Fibroblast of peridontal ligament (primary cell): ENCODE data around the gene GRB14.
"Not testable (repeated sequence)": the region's sequence is repeated elsewhere in the genome, so short reads cannot be mapped to it uniquely, and the experiment has no call there.

Experiments used
- DNase-seq: peaks from one replicate; pipeline ENCODE4 v3.0.0-alpha.2; 2010; ENCODE audit errors: extremely low read depth

GRB14 gene

DNA sequence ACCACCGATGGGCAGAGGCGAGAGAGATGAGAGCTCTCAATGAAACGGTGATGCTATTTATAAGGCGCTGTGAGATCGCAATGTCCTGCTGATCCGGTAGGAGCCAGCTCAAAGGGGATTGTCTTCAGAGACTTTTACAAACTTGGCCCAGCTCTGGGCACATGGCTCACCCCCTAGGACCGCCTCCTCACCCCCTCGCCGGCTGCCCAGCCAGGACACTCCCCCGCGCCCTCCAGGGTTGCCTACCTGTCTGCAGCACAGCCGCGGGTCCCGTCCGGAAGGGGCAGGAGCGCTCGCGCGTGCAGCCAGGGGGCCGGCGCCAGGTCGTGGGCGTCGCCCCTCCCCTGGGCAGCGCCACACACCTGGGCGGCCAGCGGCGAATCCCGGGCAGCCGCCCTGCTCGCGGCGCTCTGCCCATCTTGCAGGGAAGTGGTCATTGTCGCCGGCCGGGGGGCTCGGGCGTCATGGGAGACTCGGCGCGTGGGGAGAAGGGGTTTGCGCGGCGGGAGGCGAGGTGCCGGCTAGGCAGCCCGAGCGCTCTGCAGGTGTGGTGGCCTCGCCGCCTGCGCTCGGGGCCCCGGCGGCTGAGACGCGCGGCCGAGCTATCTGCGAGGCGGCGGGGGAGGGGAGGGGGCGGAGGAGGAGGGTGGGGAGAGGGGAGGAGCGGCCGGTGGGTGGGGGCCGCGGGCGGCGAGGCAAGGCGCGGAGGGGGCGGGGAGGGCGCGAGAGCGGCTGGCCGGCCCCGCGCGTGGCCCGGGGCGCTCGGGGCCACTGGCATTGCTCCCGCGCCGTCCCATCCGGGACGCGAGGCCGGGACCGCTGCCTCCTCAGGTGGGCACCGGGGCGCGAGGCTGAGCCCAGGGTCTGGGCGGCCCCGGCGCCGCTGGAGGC is at the start of gene GRB14:
Gene GRB14, minus strand, starts transcription at position 610 of the 891 bp plus-strand sequence. Its CDS starts 173 bp downstream, at position 437.
- DNase-seq: no peak

DNA sequence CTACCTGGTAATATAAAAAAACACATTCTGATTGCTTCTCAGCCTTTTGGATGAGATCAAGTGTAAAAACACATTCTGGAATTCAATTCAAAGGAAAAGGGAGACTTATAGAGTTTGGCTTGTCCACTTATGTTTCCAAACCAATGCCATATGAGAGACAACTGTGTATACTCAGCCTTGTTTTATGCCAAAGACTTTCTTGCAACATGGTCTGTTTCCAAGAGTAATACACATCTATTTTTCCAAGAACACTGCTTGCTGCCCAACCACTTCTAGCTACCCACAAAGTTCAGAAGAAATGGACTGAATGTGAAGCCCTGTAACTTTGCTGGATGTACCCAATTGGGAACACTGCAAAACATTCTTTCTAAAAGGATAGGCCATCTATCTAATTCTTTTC is 48.0 kb upstream of the GRB14 start:
- DNase-seq: peak; percentile 68

DNA sequence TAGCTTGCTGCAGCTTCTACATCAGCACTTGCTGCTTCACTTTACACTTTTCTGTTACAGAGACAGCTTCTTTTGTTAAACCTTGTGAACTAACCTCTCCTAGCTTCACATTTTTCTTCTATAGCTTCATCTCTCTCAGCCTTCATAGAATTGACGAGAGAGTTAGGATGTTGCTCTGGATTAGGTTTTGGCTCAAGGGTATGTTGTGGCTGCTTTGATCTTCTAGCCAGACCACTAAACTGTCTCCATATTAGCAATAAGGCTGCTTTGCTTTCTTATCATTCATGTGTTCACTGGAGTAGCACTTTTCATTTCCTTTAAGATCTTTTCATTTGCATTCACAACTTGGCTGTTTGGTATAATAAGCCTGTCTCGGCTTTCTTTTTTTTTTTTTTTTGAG is 46.3 kb upstream of the GRB14 start:
- DNase-seq: no peak

DNA sequence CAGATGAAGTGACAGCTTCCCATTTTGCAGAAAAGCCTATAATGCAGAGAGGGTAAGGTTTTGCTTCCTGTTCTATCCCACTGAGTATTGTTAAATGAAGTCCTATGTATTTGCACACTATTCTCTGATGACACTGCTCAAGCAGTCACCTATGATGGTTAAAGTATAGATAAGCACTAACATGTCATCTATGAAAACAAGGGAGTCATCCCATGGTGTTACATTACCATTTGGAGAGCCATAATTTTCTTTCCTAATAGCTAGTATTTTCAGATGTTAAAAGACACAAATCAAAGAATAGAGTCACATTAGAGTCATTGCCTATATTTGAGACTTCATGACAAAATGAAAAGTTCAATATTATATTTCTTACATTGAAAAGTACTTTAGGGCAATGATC is 42.8 kb upstream of the GRB14 start:
- DNase-seq: no peak

DNA sequence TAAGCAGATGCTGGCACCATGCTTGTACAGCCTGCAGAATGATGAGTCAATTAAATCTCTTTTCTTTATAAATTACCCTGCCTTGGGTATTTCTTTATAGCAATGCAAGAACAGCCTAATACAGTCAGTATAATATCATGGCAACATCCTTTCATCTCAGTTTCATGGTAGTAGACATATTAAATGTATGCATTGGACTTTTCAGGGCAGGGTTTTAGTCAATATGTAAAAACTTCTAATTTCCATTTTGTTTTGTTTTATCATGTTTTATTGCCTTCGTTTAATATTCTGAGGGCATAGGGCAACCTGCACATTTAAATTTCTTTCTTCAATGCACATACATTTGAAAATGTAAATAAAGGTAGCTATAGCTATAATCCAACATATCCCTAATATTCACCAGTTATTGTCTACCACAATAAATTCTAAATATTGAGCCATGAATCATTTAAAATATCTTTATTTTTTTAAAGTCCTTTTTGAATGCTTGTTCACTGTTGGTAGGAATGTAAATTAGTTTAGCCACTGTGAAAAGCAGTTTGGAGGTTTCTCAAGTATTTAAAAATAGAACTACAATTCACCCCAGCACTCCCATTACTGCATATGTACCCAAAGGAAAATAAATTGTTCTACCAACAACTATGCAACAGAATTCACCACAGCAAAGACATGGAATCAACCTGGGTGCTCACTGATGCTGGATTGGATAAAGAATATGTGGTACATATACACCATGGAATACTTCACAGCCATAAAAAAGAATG is 41.8 kb upstream of the GRB14 start:
- DNase-seq: no peak

DNA sequence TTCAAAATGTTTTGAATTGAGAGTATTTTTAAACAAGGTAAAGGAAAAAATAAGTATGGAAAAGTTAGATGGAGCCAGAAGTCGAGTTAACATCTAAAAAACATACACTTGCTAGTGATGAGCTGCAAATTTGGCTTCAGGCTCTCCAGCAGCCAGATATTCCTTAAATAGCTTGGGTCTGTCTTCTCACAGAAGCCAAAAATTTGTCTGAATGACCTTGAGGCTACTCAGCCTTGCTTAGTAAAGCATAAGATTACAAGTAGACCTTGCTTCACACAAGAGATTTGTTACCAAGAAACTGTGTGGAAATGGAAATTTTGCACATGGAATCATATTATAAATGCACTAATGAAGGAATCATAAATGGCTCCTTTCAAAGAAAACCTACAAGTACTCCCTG is 40.8 kb upstream of the GRB14 start:
- peak; percentile 67 for DNase-seq

DNA sequence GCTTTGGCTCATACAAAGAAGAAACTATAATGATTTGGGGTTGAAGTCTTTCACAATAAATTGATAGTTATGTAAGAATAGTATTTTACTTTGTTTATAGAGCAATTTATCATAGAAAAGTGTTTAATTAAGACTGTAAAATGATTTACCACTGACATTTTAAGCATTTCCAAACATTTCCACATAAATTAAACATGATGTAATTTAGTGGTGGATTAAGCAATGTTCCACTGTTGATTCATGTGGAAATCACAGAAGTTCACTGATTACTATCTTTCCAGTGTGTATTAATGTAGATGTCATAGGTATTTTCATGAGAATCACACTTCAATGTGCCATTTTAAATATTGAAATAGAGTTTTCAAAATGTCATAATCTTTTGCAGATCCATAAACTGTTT is 40.1 kb upstream of the GRB14 start:
- peak; percentile 73 for DNase-seq

DNA sequence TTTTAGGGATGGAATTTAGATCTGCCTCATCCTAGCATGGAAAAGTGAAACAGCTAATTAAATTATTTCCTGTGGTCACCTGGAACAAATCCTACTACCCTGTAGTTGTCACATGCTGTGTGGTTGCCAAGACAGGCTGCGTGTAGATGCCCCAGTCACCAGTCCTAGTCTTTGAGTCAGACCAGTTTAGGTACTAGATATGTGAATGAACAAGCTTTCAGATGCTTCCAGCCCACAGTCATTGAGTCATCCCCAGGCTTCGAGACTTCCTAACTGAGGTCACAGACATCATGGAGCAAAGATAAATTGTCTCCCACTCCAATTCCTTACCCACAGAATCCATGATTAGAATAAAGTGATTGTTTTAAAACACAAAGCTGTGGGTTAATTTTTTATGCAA is 35.8 kb upstream of the GRB14 start:
- DNase-seq: peak; percentile 65

DNA sequence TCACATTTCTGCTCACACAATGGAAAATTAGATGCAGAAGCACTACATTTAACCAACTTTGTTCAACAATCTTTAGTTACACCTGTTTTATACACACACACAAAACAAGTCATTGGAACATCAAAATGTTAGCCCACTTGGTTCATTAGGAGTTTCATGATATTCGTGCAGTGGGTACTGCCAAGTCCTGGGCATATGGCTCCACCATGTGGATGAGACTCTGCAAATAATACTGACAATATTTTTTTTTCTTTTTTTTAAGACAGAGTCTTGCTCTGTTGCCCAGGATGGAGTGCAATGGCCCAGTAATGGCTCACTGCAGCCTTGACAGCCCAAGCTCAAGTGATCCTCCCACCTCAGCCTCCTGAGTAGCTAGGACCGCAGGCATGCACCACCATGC is 34.5 kb upstream of the GRB14 start:
- peak; percentile 54 for DNase-seq

DNA sequence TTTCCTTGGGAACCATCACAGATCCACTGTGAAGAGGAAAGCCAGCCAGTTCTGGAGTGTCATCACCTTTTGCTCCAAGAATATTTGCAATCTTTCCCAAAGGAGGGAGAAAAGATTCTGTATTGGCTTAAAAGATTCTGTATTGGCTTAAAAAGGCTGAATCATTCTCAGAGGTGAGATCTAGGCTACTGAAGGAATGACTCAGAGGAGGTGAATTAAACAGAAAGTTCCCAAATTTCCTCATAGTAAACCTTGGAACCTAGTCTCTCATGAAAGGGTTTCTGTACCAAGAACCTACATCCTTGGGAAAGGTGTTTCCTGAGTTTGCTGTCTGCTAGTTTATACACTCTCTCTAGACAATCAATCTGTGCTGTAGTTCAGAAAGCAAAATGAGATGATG is 34.1 kb upstream of the GRB14 start:
- DNase-seq: no peak

DNA sequence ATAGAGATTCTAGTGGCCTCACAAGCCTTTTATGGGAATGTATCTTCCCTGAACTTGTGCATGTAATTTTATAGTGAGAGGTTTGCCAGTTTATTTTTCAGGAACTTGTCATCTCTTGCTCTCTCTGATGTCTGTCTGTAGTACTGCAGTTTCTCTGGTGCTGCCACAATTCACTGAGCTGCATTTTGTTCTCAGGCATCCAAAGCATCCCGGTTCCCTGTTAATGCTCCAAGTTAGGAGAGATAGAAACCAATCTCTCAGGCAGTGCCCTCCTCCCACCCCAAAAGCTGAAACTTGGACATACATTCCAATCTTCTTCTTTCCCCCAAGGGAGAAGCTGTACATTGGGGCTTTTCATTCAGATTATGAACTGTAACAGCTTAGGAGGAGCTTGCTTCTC is 30.1 kb upstream of the GRB14 start:
- DNase-seq: no peak

DNA sequence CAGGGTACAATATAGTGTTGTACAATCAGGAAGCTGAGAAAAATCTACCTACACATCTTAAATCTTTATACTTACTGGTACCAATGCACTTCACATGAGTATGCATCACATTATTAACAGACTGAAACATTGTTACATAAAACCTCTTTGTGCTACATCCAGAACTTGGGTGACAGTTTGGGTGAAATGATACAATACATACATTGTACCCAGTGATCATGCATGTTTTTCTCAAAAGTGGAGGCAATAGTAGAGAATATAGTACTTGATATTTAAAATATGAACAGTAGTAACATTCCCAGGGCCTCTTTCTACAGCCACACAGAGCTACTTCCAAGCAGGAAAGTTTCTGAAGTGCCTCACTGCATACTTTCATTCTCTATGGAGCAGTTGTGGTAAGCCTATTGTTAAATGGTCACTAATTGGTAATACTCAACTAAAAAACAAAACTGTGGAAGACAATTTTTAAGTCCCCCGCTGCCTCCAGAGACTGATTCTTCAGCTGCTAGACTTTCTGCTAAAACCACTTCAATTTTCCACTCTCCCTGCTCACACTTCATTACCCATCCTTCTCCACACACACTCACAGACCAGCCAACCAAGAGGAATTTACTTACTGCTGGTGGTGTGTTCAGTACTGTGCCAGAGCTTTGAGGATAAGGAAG is 22.9 kb upstream of the GRB14 start:
- DNase-seq: peak; percentile 62

DNA sequence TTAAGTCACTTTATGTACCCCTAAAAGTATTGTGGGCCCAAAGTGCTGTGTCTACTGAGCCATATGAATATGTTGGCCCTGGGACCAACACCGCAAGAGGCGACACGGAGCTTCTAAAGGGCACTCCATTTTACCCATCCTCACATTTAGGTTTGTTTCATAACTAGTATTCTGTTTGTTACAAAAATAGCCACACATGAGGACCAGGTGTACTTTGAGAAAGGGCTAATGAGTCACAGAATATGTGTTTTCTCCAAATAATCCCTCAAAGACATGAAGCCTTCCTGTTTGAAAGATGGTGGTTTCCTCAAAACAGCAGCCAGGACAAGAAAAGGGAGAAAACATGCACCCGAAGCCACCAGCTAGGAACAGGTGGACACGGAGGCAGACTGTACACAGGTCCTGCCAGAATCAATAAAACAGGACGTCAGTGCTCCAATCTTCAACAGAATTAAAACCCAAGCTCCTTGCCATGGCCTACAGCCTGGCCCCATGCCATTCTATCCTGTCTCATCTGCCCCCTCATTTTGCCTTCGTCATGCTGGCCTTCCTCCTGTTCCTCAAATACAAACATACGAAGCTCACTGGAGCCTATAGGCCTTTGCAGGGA is 21.8 kb upstream of the GRB14 start:
- no peak for DNase-seq

DNA sequence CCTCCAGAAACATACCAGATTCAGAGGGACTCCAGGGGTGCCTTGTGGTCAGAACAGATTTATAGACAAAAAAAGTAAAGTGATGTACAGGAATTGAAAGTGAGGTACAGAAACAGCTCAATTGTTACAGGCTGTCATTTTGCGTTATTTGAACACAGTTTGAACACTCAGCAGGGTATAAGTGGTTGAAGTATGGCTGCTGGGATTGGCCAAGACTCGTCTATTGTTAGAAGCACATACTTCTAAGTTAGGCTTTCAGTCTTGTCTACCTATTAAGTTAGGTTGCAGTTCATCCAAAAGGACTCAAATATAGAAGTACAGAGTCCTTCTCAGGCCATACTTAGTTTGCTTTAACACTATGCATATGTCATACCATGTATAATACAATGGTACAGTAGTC is 21.0 kb upstream of the GRB14 start:
- DNase-seq: no peak

DNA sequence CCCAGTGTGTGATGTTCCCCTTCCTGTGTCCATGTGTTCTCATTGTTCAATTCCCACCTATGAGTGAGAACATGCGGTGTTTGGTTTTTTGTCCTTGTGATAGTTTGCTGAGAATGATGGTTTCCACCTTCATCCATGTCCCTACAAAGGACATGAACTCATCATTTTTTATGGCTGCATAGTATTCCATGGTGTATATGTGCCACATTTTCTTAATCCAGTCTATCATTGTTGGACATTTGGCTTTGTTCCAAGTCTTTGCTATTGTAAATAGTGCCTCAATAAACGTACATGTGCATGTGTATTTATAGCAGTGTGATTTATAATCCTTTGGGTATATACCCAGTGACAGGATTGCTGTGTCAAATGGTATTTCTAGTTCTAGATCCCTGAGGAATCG is 7.0 kb upstream of the GRB14 start:
- DNase-seq: not testable (repeated sequence)

DNA sequence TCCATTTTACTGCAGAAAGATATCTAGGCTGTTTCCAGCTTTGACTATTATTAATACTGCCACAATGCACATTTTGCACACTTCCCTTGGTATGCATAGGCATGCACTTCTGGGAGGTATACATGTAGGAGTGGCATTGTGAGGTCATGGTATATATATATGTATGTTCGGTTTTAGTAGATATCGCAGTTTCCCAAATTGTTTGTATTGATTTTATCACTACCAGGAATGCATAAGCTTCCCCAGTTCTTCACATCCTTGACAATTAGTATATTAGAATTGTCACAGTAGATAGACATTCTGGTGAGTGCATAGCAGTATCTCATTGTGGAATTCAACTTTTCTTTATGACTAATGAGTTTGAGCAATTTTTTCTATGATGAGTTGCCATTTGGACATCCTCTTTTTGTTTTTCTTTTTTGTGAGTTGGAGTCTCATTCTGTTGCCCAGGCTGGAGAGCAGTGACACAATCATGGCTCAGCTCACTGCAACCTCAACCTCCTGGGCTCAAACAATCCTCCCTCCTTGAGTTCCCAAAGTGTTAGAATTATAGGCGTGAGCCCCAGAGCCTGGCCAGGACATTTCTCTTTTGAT is 4.2 kb upstream of the GRB14 start:
- peak; percentile 57 for DNase-seq

DNA sequence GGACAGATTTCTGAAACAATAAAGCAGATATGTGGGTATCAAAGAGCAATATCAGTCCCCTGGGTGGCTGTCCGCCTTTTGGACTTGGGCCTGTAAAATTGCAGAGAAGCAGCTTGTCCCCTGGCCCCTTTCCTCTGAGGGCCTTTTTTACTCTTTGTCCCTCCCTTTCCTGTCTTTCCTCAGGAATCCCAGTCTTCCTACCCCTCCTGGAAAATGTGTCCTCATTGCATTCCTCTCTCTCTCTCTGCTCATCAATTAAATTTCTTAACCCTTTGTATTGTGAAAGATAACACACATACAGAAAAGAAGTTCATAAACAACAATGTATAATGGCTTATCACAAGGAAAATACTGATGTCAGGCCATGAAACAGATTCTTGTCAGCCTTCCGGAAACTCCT is 3.0 kb upstream of the GRB14 start:
- no peak for DNase-seq

DNA sequence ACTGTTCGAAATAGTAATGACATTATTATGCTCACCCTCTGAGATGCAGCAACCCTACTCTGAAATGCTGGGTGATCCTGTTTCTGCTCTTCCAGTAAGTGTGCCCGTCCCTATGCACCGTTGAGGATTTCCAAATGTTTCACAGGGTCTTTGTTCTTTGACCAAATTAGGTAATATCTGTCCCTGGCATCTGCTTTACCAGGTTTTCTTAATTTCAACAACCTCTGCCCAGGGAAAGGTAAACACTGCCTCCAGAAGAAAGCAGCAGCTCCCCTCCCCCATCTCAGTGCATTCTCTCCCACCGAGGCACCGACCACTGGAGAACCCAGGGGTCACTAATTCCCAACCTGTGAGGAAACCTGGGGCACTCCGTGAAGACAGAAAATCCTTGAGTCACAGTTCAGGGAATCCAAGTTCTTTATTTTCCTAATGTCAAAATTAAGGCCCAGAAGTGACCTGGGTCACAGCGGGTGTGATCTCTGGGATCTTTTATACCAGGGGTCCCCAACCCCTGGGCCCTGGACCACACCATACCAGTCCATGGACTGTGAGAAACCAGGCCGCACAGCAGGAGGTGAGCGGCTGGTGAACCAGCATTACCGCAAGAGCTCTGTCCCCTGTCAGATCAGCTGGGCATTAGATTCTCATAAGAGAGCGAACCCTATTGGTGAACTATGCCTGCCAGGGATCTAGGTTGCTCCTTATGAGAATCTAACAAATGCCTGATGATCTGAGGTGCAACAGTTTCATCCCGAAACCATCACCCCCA is 1.2 kb upstream of the GRB14 start:
- no peak for DNase-seq

DNA sequence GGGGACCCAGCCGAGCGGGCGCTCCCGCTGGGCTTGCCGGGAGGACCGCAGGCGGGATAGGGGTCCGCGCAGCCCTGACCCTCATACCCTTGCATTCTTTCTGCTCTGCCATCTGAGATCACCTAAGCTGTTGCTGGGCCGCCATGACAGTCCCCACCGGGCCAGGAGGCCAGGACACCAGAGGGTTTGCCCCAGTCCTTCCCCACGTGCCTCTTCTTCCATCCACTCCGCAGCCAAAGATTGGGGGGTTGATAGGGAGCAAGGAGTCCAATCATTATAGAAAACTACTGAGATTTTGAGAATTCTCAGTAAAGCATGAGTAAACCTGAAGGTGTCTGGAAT is 453 bp upstream of the GRB14 start:
- no peak for DNase-seq

DNA sequence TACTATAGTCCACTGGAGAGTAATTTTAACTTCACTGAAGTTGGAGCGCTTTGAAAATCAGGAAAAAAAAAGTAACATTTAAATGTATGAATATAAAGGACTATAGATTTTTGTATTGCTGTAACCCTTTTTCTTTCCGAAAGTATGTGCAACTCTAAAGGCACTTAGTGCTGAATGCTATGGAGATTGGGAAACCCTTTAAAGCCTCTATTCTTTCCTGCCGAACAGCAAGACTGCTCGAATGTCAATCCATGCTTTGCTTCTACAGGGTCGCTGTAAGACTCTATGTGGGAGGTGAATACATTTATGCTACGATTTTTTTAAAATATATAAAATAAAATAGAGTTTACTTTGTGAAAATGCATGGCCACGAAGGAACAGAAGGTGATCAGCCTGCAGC is 825 bp downstream of the GRB14 start:
- no peak for DNase-seq

DNA sequence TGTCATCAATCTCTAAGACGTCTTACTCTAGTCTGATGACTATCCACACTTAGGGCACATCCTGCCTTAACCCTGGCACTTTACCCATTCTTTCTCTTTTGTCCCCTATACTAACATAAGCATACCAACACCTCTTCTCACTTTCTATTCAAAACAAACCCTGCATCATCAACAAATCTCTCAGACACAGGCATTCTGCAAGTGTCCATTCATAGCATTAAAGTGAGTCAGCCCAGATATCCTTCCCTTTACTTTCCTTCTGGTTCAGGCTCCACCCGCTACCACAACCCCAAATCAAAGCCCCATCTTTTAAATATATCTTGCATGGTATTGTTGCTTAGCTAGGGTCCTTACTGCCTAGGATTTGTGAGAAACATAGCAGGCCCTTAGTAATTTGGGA is 3.8 kb downstream of the GRB14 start:
- DNase-seq: no peak
